Superior temporal gyrus (tissue), 1 donor: ENCODE measurements around the gene FLNB.

Experiments
- DNase-seq: peaks from one replicate; pipeline ENCODE4 v3.0.0-alpha.2; 2016; ENCODE audit errors: extremely low spot score

Gene FLNB

GRCh38 chr3:58008141-58009025 lies at the start of gene FLNB:
TSS of gene FLNB (plus strand) at chr3:58008422. CDS start at chr3:58008565, 143 bp downstream.
- peak; percentile 58 for DNase-seq

GRCh38 chr3:57958642-57959422 lies 49.4 kb upstream of the FLNB start:
- no peak for DNase-seq

- DNase-seq = no peak
Measured at GRCh38 chr3:57959423-57960173, 48.6 kb upstream of the FLNB start.

GRCh38 chr3:57960174-57960505 lies 48.1 kb upstream of the FLNB start:
- no peak for DNase-seq

- DNase-seq = no peak
Measured at GRCh38 chr3:57961177-57961827, 46.9 kb upstream of the FLNB start.

GRCh38 chr3:57961828-57962447 lies 46.3 kb upstream of the FLNB start:
- DNase-seq = no peak

- no peak for DNase-seq
Measured at GRCh38 chr3:57962448-57962834, 45.8 kb upstream of the FLNB start.

GRCh38 chr3:57963811-57964346 lies 44.3 kb upstream of the FLNB start:
- no peak for DNase-seq

- no peak for DNase-seq
Measured at GRCh38 chr3:57966829-57967228, 41.4 kb upstream of the FLNB start.

GRCh38 chr3:57967590-57967989 lies 40.6 kb upstream of the FLNB start:
- no peak for DNase-seq

GRCh38 chr3:57968501-57968900 lies 39.7 kb upstream of the FLNB start:
- DNase-seq = no peak

- no peak for DNase-seq
Measured at GRCh38 chr3:57971975-57972374, 36.2 kb upstream of the FLNB start.

GRCh38 chr3:57972531-57973111 lies 35.6 kb upstream of the FLNB start:
- no peak for DNase-seq

- DNase-seq = no peak
Measured at GRCh38 chr3:57973715-57974477, 34.3 kb upstream of the FLNB start.

GRCh38 chr3:57974796-57975388 lies 33.3 kb upstream of the FLNB start:
- DNase-seq = no peak

GRCh38 chr3:57977818-57978235 lies 30.4 kb upstream of the FLNB start:
- DNase-seq = no peak

GRCh38 chr3:57978316-57978715 lies 29.9 kb upstream of the FLNB start:
- DNase-seq = no peak

- no peak for DNase-seq
Measured at GRCh38 chr3:57980416-57980815, 27.8 kb upstream of the FLNB start.

GRCh38 chr3:57981483-57982087 lies 26.6 kb upstream of the FLNB start:
- DNase-seq = no peak
